Left ventricle myocardium inferior (tissue), 1 donor: ENCODE measurements around the gene CXCL13. TPM values are rescaled to one million over a fixed set of nuclear protein-coding genes. Genes with fewer than 3 reads are reported as not detected.

Experiments
- DNase-seq: peaks from one replicate; pipeline ENCODE4 v3.0.0-alpha.2; 2020
- H3K27ac ChIP-seq: fragments of 200-600 bp; replicated peaks from 2 replicates; pipeline ENCODE4 v1.8.0; 2021
- H3K27me3 ChIP-seq: fragments of 200-600 bp; 2 replicates; pipeline ENCODE4 v1.8.0; 2021; ENCODE audit warnings: low read depth
- H3K36me3 ChIP-seq: fragments of 200-600 bp; 2 replicates; pipeline ENCODE4 v1.8.0; 2021
- H3K4me1 ChIP-seq: fragments of 200-600 bp; 2 replicates; pipeline ENCODE4 v1.8.0; 2021
- H3K4me3 ChIP-seq: fragments of 200-600 bp; 2 replicates; pipeline ENCODE4 v1.8.0; 2021; ENCODE audit warnings: mild to moderate bottlenecking, moderate library complexity
- H3K9me3 ChIP-seq: fragments of 200-600 bp; replicated peaks from 2 replicates; pipeline ENCODE4 v1.8.0; 2021
- intact Hi-C: fragments of 100-400 bp; cut with micrococcal nuclease; formaldehyde crosslinking; loops from one replicate; pipeline ENCODE4 v1.11.0; 2022
- total RNA-seq: library from RNA; stranded (reverse); fragmentation: NEBNext Ultra II Directional; extraction: Animal tissue kit (Norgen Biotek cat#: 25700); gene quantifications from one replicate; pipeline ENCODE4 v1.2.1, GENCODE V29; 2021
- TF ChIP-seq, protein P1 (sequence below): fragments of 200-600 bp; IDR thresholded peaks from 2 replicates; pipeline ENCODE4 v1.8.0; 2021; ENCODE audit warnings: antibody characterized with exemption, mild to moderate bottlenecking, borderline replicate concordance
- donor health status: DM: no; HTN: yes; CAD: no; lungs with severe emphysema.

Gene CXCL13
- total RNA-seq, 1 donor from 2014 or later = not detected

GRCh38 chr4:77621254-77621653 lies 15.6 kb downstream of the CXCL13 start:
- DNase-seq = no peak
- TF ChIP-seq, protein P1, sequence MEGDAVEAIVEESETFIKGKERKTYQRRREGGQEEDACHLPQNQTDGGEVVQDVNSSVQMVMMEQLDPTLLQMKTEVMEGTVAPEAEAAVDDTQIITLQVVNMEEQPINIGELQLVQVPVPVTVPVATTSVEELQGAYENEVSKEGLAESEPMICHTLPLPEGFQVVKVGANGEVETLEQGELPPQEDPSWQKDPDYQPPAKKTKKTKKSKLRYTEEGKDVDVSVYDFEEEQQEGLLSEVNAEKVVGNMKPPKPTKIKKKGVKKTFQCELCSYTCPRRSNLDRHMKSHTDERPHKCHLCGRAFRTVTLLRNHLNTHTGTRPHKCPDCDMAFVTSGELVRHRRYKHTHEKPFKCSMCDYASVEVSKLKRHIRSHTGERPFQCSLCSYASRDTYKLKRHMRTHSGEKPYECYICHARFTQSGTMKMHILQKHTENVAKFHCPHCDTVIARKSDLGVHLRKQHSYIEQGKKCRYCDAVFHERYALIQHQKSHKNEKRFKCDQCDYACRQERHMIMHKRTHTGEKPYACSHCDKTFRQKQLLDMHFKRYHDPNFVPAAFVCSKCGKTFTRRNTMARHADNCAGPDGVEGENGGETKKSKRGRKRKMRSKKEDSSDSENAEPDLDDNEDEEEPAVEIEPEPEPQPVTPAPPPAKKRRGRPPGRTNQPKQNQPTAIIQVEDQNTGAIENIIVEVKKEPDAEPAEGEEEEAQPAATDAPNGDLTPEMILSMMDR = no peak
- H3K27me3 ChIP-seq = peaks cover 6% of the 10 kb centered on the region
- no peaks in the 10 kb centered on the region for H3K9me3 ChIP-seq
- intact Hi-C loops = no loop called here
- H3K4me3 ChIP-seq = no peak overlapping the region
- H3K27ac ChIP-seq = no peak overlapping the region
- H3K36me3 ChIP-seq = no peaks in the 10 kb centered on the region
- H3K4me1 ChIP-seq = peaks cover 4% of the 10 kb centered on the region

DNA sequence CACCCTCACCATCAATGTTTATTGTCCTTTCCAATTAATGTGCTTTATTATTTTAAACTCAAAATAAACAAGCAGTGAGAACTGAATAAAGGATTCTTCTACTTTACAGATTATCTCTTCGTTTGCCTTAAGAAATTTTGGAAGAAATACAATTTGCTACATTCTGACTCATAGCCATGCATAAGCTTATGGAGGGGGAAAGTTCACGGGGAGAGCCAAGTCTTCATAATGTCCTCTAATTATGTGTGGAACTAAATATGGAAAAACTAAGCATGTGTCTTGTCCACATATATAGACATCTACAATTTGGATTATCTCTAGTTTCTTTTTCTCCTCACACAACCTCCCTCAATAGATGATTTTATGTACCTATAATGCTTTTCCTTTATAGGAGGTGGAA lies 17.5 kb downstream of the CXCL13 start:
- H3K9me3 ChIP-seq = no peaks in the 10 kb centered on the region
- intact Hi-C loops = no loop called here
- no peaks in the 10 kb centered on the region for H3K36me3 ChIP-seq
- TF ChIP-seq, protein P1 = no peak
- H3K27me3 ChIP-seq = peaks cover 6% of the 10 kb centered on the region
- H3K4me3 ChIP-seq = no peak overlapping the region
- H3K4me1 ChIP-seq = peaks cover 4% of the 10 kb centered on the region
- DNase-seq = no peak
- H3K27ac ChIP-seq = no peak overlapping the region

DNA sequence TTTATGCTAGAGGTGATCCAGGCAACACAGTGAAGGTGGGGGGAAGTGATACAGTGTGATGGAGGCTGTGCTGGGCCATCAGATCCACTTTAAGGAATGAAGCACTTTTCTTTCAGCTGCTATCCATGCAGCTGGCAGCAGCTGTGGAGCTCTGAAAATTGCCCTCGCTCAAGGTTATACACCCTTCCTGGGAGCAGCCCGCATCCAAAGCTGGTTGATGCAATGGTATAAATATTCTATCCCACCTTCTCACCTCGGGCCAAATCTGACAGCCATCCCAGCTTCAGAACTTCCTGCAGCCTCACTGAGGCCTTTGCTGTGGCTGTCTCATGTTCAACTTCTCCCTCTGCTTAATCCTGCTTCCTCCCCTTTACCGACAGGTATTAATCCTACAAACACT lies 18.6 kb downstream of the CXCL13 start:
- TF ChIP-seq, protein P1 = no peak
- H3K36me3 ChIP-seq = no peaks in the 10 kb centered on the region
- no peak for DNase-seq
- no peaks in the 10 kb centered on the region for H3K4me1 ChIP-seq
- H3K27me3 ChIP-seq = peaks cover 6% of the 10 kb centered on the region
- intact Hi-C loops = no loop called here
- H3K27ac ChIP-seq = no peak overlapping the region
- no peaks in the 10 kb centered on the region for H3K9me3 ChIP-seq
- no peak overlapping the region for H3K4me3 ChIP-seq

DNA sequence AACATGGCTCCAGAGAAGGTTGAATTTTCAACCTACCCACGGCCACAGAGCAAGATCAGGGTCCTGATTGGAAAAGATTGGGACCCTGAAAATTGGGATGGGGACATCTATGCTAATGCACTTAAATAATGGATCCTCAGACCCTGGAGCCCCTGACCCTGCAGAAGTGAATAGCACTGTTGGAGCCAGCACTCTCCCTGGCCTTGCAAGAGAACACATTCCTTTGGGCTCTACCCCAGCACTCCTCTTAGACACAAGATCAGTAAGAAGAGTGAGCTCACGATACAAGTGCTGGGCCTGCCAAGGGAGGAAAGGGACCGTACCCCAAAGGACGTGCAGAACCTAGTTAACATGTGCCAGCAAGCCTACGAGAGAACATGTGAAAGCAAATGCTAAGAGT lies 19.9 kb downstream of the CXCL13 start:
- Histone ChIP-seq H3K27ac (no peak overlapping the region), H3K27me3 (peaks cover 6% of the 10 kb centered on the region), H3K4me3 (no peak overlapping the region), H3K36me3 (no peaks in the 10 kb centered on the region), H3K9me3 (no peaks in the 10 kb centered on the region), H3K4me1 (no peaks in the 10 kb centered on the region)
- intact Hi-C loops = no loop called here
- TF ChIP-seq, protein P1 = no peak
- DNase-seq = no peak

DNA sequence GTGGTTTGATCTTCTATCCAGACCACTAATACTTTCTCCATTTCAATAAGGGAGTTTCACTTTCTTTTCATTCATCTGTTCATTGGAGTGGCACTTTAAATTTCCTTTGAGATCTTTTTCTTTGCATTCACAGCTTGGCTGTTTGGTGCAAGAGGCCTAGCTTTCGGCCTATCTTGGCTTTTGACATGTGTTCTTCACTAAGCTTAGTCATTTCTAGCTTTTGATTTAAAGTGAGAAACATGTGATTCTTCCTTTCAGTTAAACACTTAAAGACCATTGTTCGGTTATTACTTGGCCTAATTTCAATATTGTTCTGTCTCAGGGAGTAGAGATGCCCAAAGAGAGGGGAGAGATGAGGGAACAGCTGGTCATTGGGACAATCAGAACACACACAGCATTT lies 24.3 kb downstream of the CXCL13 start:
- intact Hi-C loops = no loop called here
- TF ChIP-seq, protein P1 = no peak
- no peak overlapping the region for H3K27ac ChIP-seq
- H3K4me3 ChIP-seq = no peak overlapping the region
- no peaks in the 10 kb centered on the region for H3K27me3 ChIP-seq
- no peaks in the 10 kb centered on the region for H3K36me3 ChIP-seq
- no peaks in the 10 kb centered on the region for H3K9me3 ChIP-seq
- no peak for DNase-seq
- H3K4me1 ChIP-seq = no peaks in the 10 kb centered on the region

DNA sequence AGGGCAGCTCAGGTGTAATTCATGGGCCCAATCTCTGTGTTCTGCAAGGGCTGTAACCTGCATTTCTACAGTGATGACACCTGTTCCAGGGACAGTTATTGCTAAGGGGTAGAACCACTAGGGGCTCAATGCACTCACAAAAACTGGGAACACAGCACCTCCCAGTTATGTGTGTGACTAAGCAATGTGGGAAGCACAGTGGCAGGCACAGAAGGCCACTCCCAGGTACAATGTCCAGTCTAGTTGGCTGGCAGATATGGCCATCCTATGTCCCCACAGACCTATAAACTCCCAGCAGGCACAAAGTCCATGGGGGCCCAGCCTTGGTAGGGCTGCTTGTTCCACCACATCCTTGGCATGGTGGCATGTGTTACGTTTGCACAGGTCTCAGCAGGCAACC lies 25.7 kb downstream of the CXCL13 start:
- TF ChIP-seq, protein P1 = no peak
- no peaks in the 10 kb centered on the region for H3K4me1 ChIP-seq
- intact Hi-C loops = no loop called here
- H3K27me3 ChIP-seq = no peaks in the 10 kb centered on the region
- no peak overlapping the region for H3K4me3 ChIP-seq
- H3K27ac ChIP-seq = no peak overlapping the region
- no peaks in the 10 kb centered on the region for H3K9me3 ChIP-seq
- no peak for DNase-seq
- H3K36me3 ChIP-seq = no peaks in the 10 kb centered on the region
